MCF 10A (cell line): ENCODE data around the gene DCHS1. TPM values are rescaled to one million over a fixed set of nuclear protein-coding genes. Genes with fewer than 3 reads are reported as not detected.

ENCODE experiments used
- BruUV-seq: library from RNA; stranded (reverse); fragments of 400-500 nt; replicated peaks from 2 replicates; lab custom pipeline; 2021; lab: Mats Ljungman, UMichigan
- CTCF ChIA-PET: fragments of 300-600 bp; sonication (Branson Sonifier 250); formaldehyde crosslinking; extraction: SDS; loops from one replicate; lab custom pipeline; 2021; ENCODE audit warnings: antibody characterized with exemption, inconsistent platforms; lab: Yijun Ruan, JAX
- POLR2A ChIA-PET: fragments of 300-600, 350-650 bp; sonication (Branson Sonifier 250); formaldehyde crosslinking; extraction: SDS; loops from one replicate; lab custom pipeline; 2020; ENCODE audit warnings: antibody characterized with exemption, inconsistent platforms; lab: Yijun Ruan, JAX
- DNase-seq: peaks from one replicate; pipeline ENCODE4 v3.0.0-alpha.2; 2018; ENCODE audit not compliant: unreplicated experiment
- H3K27ac Mint-ChIP-seq: one replicate; pipeline ENCODE4 v1.8.0; 2022; ENCODE audit warnings: mild to moderate bottlenecking, low read depth, mixed read lengths; ENCODE audit not compliant: unreplicated experiment
- H3K27me3 Mint-ChIP-seq: one replicate; pipeline ENCODE4 v1.8.0; 2022; ENCODE audit warnings: mixed read lengths; ENCODE audit not compliant: insufficient read depth, unreplicated experiment
- H3K36me3 Mint-ChIP-seq: one replicate; pipeline ENCODE4 v1.8.0; 2022; ENCODE audit warnings: mild to moderate bottlenecking, moderate library complexity, mixed read lengths; ENCODE audit not compliant: insufficient read depth, unreplicated experiment
- H3K4me1 Mint-ChIP-seq: one replicate; pipeline ENCODE4 v1.8.0; 2022; ENCODE audit warnings: mixed read lengths; ENCODE audit not compliant: insufficient read depth, unreplicated experiment
- H3K4me3 Mint-ChIP-seq: one replicate; pipeline ENCODE4 v1.8.0; 2022; ENCODE audit warnings: mild to moderate bottlenecking, moderate library complexity, mixed read lengths; ENCODE audit not compliant: unreplicated experiment
- H3K9me3 Mint-ChIP-seq: one replicate; pipeline ENCODE4 v1.8.0; 2022; ENCODE audit warnings: mixed read lengths; ENCODE audit not compliant: unreplicated experiment
- intact Hi-C: fragments of 100-400 bp; cut with micrococcal nuclease; formaldehyde crosslinking; loops from 2 replicates; pipeline ENCODE4 v1.14.1; 2022
- total RNA-seq: library from RNA; stranded (reverse); gene quantifications from 2 replicates; pipeline ENCODE4 v1.2.3, GENCODE V29; 2022
- TF ChIP-seq, protein P1 (sequence below): fragments of 200-600 bp; IDR thresholded peaks from one replicate; pipeline ENCODE4 v1.8.0; 2022; ENCODE audit warnings: antibody characterized with exemption, mild to moderate bottlenecking; ENCODE audit not compliant: unreplicated experiment

Gene DCHS1
- total RNA-seq, 1 experiment from 2014 or later: 0.19 TPM

GRCh38 chr11:6588018-6588417, 67.6 kb downstream of the DCHS1 start:
- BruUV-seq: no TSS peak
- H3K27ac Mint-ChIP-seq: no peak overlapping the region
- CTCF ChIA-PET: interaction anchor here (1.1 kb wide), 1 partner anchor 95 kb away, joined by 3 read pairs; the partner anchor contains the start of gene MRPL17

DNA sequence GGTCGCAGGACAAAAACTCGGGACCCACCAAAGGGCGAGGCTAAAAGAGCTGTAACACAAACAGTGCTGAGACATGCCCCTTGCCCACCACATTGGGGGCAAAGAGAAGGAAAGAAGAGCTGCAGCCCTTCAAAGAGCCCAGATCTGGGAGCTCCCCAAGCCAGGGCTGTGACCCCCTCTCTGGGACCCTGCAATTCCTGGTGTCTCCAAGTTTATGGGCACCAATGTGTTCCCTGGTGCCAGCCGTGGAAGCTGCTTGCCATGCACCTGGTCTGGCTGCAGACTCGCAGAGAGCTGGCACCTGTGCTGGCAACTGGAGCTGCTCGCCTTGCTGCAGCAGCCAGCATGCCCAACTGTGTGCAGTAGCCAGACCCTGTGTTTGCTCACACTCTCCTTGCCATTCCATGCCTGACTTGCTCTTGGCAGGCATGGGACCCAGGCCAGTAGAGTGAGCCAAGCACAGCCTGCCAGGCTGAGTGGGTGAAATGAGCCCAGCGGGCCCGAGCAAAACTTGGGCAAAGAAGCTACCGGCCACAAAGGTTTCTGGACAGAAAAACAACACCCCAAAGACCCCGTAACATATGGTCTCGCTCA, 68.2 kb downstream of the DCHS1 start:
- POLR2A ChIA-PET: interaction anchor here (1.3 kb wide), 2 partner anchors 12 to 16 kb away, joined by 4 to 5 read pairs; partner anchors contain the start of genes ILK and RRP8
- TF ChIP-seq, protein P1, sequence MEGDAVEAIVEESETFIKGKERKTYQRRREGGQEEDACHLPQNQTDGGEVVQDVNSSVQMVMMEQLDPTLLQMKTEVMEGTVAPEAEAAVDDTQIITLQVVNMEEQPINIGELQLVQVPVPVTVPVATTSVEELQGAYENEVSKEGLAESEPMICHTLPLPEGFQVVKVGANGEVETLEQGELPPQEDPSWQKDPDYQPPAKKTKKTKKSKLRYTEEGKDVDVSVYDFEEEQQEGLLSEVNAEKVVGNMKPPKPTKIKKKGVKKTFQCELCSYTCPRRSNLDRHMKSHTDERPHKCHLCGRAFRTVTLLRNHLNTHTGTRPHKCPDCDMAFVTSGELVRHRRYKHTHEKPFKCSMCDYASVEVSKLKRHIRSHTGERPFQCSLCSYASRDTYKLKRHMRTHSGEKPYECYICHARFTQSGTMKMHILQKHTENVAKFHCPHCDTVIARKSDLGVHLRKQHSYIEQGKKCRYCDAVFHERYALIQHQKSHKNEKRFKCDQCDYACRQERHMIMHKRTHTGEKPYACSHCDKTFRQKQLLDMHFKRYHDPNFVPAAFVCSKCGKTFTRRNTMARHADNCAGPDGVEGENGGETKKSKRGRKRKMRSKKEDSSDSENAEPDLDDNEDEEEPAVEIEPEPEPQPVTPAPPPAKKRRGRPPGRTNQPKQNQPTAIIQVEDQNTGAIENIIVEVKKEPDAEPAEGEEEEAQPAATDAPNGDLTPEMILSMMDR: no peak
- intact Hi-C loops: no loop called here
- Mint-ChIP-seq H3K27me3 (no peaks in the 10 kb centered on the region), H3K27ac (no peak overlapping the region), H3K36me3 (peaks cover 9% of the 10 kb centered on the region), H3K4me1 (no peaks in the 10 kb centered on the region), H3K9me3 (peaks cover 17% of the 10 kb centered on the region), H3K4me3 (no peak overlapping the region)
- CTCF ChIA-PET: interaction anchor here (1.1 kb wide), 1 partner anchor 96 kb away, joined by 3 read pairs; the partner anchor contains the start of gene MRPL17
- no TSS peak for BruUV-seq
- no peak for DNase-seq

More at GRCh38 chr11:6588018-6588417, 67.6 kb downstream of the DCHS1 start:
- peaks cover 14% of the 10 kb centered on the region for H3K36me3 Mint-ChIP-seq
- no peaks in the 10 kb centered on the region for H3K4me1 Mint-ChIP-seq
- peaks cover 12% of the 10 kb centered on the region for H3K9me3 Mint-ChIP-seq
- no peaks in the 10 kb centered on the region for H3K27me3 Mint-ChIP-seq
- H3K4me3 Mint-ChIP-seq: no peak overlapping the region
- no peak for DNase-seq
- intact Hi-C loops: no loop called here
- POLR2A ChIA-PET: interaction anchor here (1.3 kb wide), 2 partner anchors 12 to 15 kb away, joined by 4 to 5 read pairs; partner anchors contain the start of genes ILK and RRP8
- TF ChIP-seq, protein P1: no peak

- intact Hi-C loops: no loop called here
- DNase-seq: no peak
- H3K27ac Mint-ChIP-seq: no peak overlapping the region
- CTCF ChIA-PET: interaction anchor here (0.8 to 1.1 kb wide), 2 partner anchors 56 to 97 kb away, joined by 3 read pairs; partner anchors contain the start of gene MRPL17
- H3K4me1 Mint-ChIP-seq: no peaks in the 10 kb centered on the region
- TF ChIP-seq, protein P1: no peak
- peaks cover 17% of the 10 kb centered on the region for H3K9me3 Mint-ChIP-seq
- H3K36me3 Mint-ChIP-seq: peaks cover 3% of the 10 kb centered on the region
- no TSS peak for BruUV-seq
- POLR2A ChIA-PET: interaction anchor here (0.7 to 1.3 kb wide), 3 partner anchors 13 to 82 kb away, joined by 3 to 5 read pairs (median 4); partner anchors contain the start of genes ILK and RRP8
- H3K27me3 Mint-ChIP-seq: no peaks in the 10 kb centered on the region
- no peak overlapping the region for H3K4me3 Mint-ChIP-seq
Observed at GRCh38 chr11:6586434-6587359, 68.9 kb downstream of the DCHS1 start.
